Measurements from ENCODE around the gene EPAS1.

Gene EPAS1

GRCh38 chr2:46335391-46336282, 38.4 kb downstream of the EPAS1 start:
- H3K9me3 Mint-ChIP-seq: no peaks in the 10 kb centered on the region
- no peak overlapping the region for H3K4me3 Mint-ChIP-seq
- H3K36me3 Mint-ChIP-seq: no peaks in the 10 kb centered on the region
- H3K4me1 Mint-ChIP-seq: peaks cover 25% of the 10 kb centered on the region
- H3K27me3 Mint-ChIP-seq: no peaks in the 10 kb centered on the region
- no peak overlapping the region for H3K27ac Mint-ChIP-seq

- peaks cover 25% of the 10 kb centered on the region for H3K4me1 Mint-ChIP-seq
- H3K36me3 Mint-ChIP-seq: no peaks in the 10 kb centered on the region
- no peak overlapping the region for H3K27ac Mint-ChIP-seq
- H3K27me3 Mint-ChIP-seq: no peaks in the 10 kb centered on the region
- H3K9me3 Mint-ChIP-seq: no peaks in the 10 kb centered on the region
- H3K4me3 Mint-ChIP-seq: no peak overlapping the region
These were observed 39.2 kb downstream of the EPAS1 start for GRCh38 chr2:46336283-46336959.

GRCh38 chr2:46337208-46337994, 40.2 kb downstream of the EPAS1 start:
- H3K4me1 Mint-ChIP-seq: peaks cover 25% of the 10 kb centered on the region
- no peaks in the 10 kb centered on the region for H3K27me3 Mint-ChIP-seq
- no peaks in the 10 kb centered on the region for H3K36me3 Mint-ChIP-seq
- no peaks in the 10 kb centered on the region for H3K9me3 Mint-ChIP-seq
- H3K27ac Mint-ChIP-seq: no peak overlapping the region
- H3K4me3 Mint-ChIP-seq: no peak overlapping the region

DNA sequence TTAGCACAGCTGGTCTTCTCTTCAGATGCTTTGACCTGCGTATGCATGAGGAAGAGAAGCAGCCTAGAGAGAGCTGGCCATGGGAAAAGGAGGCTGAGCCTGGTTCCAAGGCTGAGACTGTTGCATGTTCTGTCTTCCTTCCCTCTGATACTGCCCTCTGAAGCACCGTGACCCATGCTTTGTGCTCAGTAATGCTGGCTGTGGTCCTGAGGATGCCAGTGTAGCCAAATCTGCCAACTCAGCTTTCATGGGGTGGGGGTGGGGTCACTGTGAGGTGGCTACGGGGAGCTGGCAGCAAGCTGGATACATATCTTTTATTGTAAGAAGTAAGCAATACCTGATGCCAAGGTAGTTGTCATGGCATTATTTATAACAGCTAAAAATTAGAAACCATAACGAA, 41.5 kb downstream of the EPAS1 start:
- Mint-ChIP-seq H3K4me3 (no peak overlapping the region), H3K9me3 (no peaks in the 10 kb centered on the region), H3K36me3 (no peaks in the 10 kb centered on the region), H3K4me1 (peaks cover 22% of the 10 kb centered on the region), H3K27me3 (no peaks in the 10 kb centered on the region), H3K27ac (no peak overlapping the region)

DNA sequence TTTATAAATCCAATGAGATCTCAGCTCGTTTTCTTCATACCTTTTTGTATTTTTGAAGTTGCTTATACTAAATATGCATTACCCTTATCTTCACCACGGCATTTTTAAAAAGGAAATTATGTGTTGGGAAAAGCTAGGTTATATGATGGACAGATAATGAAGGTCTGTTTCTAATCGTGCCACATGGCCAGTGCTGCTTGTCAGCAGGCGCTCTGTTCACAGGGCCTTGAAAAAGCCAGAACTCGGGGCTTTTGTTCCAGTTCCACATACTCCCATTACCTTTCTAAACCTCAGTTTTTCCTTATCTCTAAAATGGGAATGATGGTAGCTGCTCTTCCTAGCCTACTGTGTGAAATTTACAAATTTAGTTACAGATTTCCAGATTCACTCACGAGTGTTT, 42.0 kb downstream of the EPAS1 start:
- Mint-ChIP-seq H3K36me3 (no peaks in the 10 kb centered on the region), H3K27me3 (no peaks in the 10 kb centered on the region), H3K27ac (no peak overlapping the region), H3K4me1 (peaks cover 22% of the 10 kb centered on the region), H3K9me3 (no peaks in the 10 kb centered on the region), H3K4me3 (no peak overlapping the region)

GRCh38 chr2:46339676-46340459, 42.7 kb downstream of the EPAS1 start:
- Mint-ChIP-seq H3K36me3 (no peaks in the 10 kb centered on the region), H3K27me3 (no peaks in the 10 kb centered on the region), H3K4me1 (peaks cover 15% of the 10 kb centered on the region), H3K4me3 (no peak overlapping the region), H3K27ac (no peak overlapping the region), H3K9me3 (no peaks in the 10 kb centered on the region)

DNA sequence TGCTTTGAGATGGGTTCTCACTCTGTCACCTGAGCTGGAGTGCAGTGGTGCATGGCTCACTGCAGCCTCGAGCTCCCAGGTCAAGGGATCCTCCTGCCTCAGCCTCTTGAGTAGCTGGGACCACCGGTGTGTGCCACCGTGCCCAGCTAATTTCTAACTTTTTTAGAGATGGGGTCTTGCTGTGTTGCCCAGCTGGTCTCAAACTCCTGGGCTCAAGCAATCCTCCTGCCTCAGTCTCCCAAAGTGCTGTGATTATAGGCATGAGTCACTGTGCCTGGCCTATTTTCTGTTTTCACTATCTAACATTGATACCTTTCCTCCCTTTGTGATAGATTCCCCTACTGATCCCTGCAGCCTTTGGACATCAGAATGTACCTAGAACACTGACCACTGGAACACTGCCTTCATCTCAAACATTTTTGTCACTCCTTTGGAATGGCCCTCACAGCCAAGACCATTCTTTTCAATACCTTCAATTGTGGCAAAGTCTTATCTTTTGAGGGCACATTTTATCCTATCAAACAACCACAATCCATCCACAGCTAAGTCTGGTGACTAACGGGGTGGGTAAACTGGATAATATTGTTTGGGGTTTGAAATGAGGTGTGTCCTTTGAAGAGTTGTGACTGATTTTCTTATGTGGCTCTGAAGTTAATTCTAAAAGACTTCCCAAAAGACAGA, 43.7 kb downstream of the EPAS1 start:
- H3K27ac Mint-ChIP-seq: peak overlapping the region; percentile 30
- H3K36me3 Mint-ChIP-seq: no peaks in the 10 kb centered on the region
- peaks cover 14% of the 10 kb centered on the region for H3K4me1 Mint-ChIP-seq
- H3K9me3 Mint-ChIP-seq: no peaks in the 10 kb centered on the region
- H3K27me3 Mint-ChIP-seq: no peaks in the 10 kb centered on the region
- no peak overlapping the region for H3K4me3 Mint-ChIP-seq

GRCh38 chr2:46342566-46343315, 45.5 kb downstream of the EPAS1 start:
- peaks cover 20% of the 10 kb centered on the region for H3K4me1 Mint-ChIP-seq
- H3K36me3 Mint-ChIP-seq: no peaks in the 10 kb centered on the region
- H3K27me3 Mint-ChIP-seq: no peaks in the 10 kb centered on the region
- no peaks in the 10 kb centered on the region for H3K9me3 Mint-ChIP-seq
- H3K27ac Mint-ChIP-seq: no peak overlapping the region
- no peak overlapping the region for H3K4me3 Mint-ChIP-seq

DNA sequence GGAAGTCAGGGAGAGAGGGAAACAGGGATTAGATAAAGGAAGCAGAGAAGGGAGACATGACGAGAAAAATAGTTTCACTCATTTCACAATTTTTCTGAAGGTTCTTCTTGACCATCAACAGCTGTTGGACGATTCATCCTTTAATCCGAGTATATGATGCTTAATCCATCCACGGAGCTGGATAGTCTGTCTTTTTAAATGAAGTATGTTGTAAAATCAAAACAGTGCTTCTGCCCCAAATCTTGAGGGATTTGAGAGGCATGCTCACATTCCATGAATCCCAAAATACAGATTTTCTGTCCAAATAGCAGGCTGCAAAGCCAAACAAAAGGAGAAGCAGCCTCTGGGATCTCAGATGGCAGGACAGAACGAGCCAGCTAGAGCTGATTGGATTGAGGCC, 47.5 kb downstream of the EPAS1 start:
- no peaks in the 10 kb centered on the region for H3K36me3 Mint-ChIP-seq
- no peaks in the 10 kb centered on the region for H3K9me3 Mint-ChIP-seq
- no peaks in the 10 kb centered on the region for H3K27me3 Mint-ChIP-seq
- no peak overlapping the region for H3K4me3 Mint-ChIP-seq
- H3K27ac Mint-ChIP-seq: no peak overlapping the region
- H3K4me1 Mint-ChIP-seq: peaks cover 34% of the 10 kb centered on the region

GRCh38 chr2:46345775-46346174, 48.6 kb downstream of the EPAS1 start:
- Mint-ChIP-seq H3K36me3 (no peaks in the 10 kb centered on the region), H3K27me3 (no peaks in the 10 kb centered on the region), H3K4me1 (peaks cover 45% of the 10 kb centered on the region), H3K9me3 (no peaks in the 10 kb centered on the region), H3K4me3 (no peak overlapping the region), H3K27ac (no peak overlapping the region)

- H3K27ac Mint-ChIP-seq: no peak overlapping the region
- H3K4me3 Mint-ChIP-seq: no peak overlapping the region
- no peaks in the 10 kb centered on the region for H3K36me3 Mint-ChIP-seq
- peaks cover 55% of the 10 kb centered on the region for H3K4me1 Mint-ChIP-seq
- no peaks in the 10 kb centered on the region for H3K9me3 Mint-ChIP-seq
- H3K27me3 Mint-ChIP-seq: no peaks in the 10 kb centered on the region
These were observed 49.5 kb downstream of the EPAS1 start for GRCh38 chr2:46346719-46347118.

- Mint-ChIP-seq H3K36me3 (no peaks in the 10 kb centered on the region), H3K4me3 (peak overlapping the region; percentile 31), H3K27ac (no peak overlapping the region), H3K4me1 (peaks cover 63% of the 10 kb centered on the region), H3K9me3 (no peaks in the 10 kb centered on the region), H3K27me3 (no peaks in the 10 kb centered on the region)
These were observed 50.6 kb downstream of the EPAS1 start for GRCh38 chr2:46347648-46348280.

- Mint-ChIP-seq H3K27me3 (no peaks in the 10 kb centered on the region), H3K4me3 (no peak overlapping the region), H3K9me3 (no peaks in the 10 kb centered on the region), H3K4me1 (peaks cover 77% of the 10 kb centered on the region), H3K36me3 (no peaks in the 10 kb centered on the region), H3K27ac (no peak overlapping the region)
These were observed 51.9 kb downstream of the EPAS1 start for GRCh38 chr2:46349115-46349547.

Data from activated naive CD4-positive, alpha-beta T cell treated with anti-CD3 and anti-CD28 coated beads, Interleukin-2, amount 50 U/mL, for 24 hours (primary cell).